T1000 (cell line): ENCODE measurements around the gene ZNF101.
A peak's percentile ranks its signal among the peaks of the same experiment; 100 is the strongest.

Experiments
- DNase-seq: peaks from one replicate; lab custom pipeline; 2025; ENCODE audit warnings: mixed read lengths; lab: John Stamatoyannopoulos, UW

Gene ZNF101

GRCh38 chr19:19642506-19643157, 26.0 kb upstream of the ZNF101 start:
- no peak for DNase-seq

DNA sequence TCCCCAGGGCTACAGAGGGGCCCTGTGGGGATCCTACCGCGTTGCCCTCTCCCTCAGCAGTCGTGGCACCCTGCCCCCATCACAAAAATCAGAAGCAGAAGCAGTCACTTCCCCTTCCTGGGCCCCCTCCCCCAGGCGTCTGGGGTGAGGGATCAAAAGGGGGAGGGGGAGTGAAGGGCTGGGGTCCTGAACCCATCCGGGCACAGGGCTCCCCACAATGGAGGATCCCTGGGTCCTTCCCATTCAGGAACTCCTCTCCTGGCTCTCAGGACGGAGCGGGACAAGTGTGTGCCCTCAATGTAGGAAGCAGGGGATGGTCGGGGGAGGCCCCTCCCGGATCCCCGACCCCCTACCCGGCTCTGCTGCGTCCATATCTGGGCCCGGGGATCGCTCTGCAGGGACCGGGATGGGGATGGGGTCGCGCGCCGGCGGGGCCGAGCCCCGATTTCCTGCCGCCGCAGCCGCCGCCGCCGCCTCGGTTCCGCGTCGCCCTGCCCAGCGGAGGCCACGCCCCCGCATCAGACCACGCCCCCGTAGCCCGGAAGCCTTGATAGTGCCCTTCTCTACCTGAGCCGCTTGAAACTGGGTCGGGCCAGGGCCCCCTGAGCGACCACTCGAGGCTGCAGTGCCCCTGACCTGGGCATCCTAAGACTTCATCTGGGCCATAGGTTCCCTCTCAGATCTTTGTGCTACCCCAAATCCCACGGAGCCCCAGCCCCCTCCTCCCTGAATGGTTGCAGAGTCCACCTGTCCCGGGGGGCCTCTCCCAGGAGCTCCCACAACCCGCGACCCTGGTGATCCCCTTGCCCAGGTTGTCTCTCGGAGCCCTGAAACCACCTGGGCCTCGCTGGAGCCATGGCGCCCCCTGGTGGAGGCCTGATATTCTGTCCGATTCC, 25.2 kb upstream of the ZNF101 start, which contains the start of gene GMIP:
TSS of gene GMIP (minus strand) at position 500 of the 896 bp plus-strand sequence. CDS start at position 372, 128 bp downstream.
- peak; percentile 26 for DNase-seq

GRCh38 chr19:19644054-19644388, 24.6 kb upstream of the ZNF101 start:
- DNase-seq = no peak

DNA sequence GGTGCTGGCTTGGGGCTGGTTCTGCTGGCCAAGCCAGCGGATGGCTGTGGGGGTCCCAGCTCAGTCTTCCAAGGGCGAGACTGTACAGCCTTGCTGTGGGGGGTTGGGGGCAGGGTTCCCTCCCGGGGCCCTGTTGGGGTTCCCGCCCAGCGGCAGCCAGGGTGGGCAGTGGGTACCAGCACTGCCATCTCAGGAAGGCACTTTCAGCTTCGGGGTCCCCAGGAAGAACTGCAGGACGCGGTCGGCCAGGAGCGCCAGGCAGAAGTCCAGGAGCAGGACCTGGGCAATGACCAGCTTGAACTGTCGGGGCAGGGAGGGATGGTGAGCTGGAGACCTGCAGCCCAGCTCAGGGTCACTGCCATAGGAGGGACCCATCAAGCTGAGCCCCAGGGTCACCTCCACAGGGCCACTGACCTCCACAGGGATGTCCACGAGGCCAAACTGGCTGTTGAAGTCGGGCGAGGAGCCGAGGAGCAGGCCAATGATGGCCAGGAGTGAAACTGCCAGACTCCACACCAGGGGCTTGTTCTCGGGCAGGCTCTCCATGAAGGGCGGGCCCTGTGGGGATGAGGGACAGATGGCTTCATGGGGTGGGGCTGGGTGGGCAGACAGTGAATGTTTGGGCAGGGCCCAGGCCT, 23.3 kb upstream of the ZNF101 start:
- DNase-seq = no peak

DNA sequence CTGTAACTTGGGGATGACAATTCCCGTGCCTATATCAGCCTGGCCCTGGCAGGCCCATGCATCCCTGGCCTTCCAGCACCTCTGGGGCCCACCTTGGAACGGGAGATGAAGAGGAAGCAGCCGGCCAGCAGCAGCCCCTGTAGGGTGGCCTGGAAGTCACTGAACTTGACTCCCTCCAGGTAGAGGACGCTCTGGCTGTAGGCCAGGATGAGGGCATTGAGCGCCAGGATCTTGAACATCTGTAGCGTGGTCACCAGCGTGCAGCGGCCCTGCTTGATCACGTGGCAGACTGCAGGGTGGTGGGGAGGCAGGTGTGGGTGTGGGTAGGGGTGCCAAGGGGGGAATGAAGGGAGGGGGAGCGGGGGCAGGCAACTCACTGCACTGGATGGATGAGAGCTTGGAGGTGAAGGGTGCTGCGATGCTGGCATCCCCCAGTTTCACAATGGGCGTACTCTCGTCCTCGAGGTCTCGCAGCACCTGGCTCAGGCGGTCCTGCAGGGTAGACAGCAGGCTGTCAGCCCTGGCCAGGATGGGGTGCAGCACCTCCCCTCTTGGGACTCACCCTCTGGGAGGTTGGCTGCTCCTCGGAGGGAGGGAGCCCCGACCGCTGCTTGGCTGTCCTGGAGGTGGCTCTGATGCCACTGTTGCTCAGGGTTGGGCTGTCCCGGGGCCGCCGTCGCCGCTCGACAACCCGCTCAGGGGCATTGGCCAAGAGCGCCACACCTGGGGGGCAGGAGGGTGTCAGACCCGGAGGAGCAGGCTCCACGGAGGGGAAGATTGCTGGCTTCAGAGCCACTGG, 21.4 kb upstream of the ZNF101 start:
- DNase-seq = no peak

GRCh38 chr19:19649155-19649554, 19.5 kb upstream of the ZNF101 start:
- no peak for DNase-seq

GRCh38 chr19:19649580-19649995, 19.1 kb upstream of the ZNF101 start:
- no peak for DNase-seq

- DNase-seq = no peak
Observed at GRCh38 chr19:19650331-19650730, 18.3 kb upstream of the ZNF101 start.

GRCh38 chr19:19651076-19651475, 17.6 kb upstream of the ZNF101 start:
- DNase-seq = no peak

DNA sequence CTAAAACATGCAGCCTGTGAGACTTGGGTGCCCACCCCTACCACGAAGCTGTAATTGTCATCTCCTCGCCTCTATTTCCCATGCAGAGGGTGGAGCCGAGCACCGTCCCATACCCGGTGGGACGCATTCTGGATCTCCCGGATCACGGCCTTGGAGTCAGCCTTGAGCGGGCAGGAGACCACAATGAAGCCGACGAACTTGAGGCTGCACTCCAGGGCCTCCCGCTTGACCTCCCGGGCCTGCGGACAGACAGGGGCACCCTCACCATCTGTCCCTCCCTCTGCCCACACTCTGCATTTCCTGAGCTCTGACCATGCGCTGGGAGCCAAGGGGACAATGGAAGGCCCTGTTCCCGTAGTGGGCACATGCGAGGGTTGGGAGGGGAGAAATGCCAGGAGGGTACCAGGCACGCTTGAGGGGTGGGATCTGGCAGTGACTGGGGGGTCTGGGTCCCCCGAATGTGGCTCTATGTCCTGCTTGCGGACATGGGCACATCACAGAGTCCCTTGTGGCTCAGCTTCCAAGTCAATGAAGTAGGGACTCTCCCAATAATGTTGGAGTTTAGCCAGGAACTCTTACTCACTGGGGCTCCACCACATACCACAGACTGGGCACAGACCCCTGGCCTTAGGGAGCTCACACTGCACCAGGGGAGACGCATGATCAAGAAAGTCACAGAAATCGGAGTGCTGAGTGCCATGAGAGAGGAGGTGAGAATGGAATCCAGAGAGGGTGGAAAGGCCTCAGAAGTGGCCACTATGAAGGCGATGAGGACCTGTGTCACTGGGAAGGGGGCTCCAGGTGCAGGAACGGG, 15.9 kb upstream of the ZNF101 start:
- DNase-seq = no peak

DNA sequence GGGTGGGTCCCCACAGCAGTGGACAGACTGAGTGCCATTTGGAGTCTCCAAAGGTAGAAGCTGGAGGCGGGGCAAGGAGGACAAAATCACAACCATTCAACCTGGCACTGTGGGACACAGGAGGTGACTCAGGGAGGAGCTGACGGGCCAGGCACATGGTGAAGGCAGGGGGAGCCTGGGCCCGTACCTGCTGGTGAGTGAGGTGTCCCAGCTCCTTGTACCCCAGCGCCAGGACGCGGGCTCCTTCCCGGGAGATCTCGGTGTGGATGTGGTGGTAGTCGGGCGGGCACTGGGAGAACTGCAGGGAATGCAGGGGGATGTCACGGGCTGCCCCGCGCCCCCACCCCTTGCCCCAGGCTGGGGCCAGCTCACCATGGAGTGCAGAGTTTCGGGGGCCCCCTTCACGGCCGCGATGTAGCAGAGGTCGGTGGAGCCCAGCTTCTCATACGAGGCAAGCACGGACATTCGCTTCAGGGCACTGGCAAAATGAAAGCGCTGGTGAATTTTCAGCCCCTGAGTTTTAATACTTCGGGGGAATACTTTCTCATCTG, 15.0 kb upstream of the ZNF101 start:
- DNase-seq = no peak

- no peak for DNase-seq
Observed at GRCh38 chr19:19654441-19654840, 14.2 kb upstream of the ZNF101 start.

DNA sequence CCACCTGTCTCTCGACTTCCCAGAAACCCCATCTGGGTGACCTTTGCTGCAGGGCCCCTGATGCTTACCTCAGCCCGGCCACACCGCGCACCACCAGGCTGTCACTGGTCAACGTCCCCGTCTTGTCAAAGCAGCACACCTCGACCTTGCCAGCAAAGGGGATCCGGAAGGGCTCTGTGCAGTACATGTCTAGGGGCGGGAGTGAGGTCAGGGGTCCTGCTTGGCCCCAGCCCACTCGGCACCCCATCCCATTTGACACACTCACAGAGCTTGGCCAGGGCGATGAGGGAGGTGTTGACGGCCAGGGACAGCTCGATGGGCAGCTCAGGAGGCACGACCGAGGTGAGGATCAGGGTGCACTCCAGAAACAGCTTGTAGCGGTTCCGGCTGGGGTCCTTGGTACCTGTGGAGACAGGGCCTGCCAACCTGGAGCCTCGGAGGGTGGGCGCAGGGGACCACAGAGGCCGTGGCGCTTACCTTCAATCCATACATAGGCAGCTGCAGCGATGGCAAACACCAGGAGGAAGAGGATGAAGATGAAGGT, 13.5 kb upstream of the ZNF101 start:
- no peak for DNase-seq

DNA sequence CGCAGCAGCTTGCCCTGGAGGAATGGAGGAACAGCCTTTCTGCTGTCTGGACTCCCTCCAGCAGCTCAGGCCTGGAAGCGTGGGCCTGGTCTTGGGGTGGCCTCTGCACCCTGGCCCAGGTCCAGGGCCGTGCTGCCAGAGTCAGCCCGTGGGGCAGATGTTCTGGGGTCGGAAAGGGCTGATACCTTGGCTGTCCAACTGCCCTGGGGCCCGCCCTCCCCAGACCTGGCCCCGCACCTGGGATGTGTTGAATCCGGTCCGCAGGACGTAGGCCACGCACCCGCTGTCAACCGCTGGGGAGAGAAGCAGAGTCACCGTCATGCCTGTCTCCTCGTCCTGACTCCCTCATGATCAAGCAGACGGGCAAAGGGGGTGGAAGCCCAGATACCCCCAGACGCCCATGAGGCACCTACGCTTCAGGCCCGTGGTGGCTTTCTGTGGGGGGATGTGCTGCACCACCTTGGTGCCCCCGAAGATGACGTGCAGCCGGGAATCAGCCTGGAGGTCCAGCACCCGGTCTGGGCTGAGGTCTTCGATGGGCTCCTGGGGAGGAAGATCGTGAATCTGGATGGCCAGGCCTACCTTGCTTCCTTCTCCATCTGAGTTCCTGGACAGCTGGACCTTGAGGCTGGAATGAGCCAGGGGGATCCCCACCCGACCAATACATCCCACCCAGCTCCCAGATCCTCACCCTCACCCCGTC, 12.8 kb upstream of the ZNF101 start:
- no peak for DNase-seq

GRCh38 chr19:19656451-19657396, 11.9 kb upstream of the ZNF101 start:
- no peak for DNase-seq

GRCh38 chr19:19657397-19657783, 11.2 kb upstream of the ZNF101 start:
- DNase-seq = no peak

GRCh38 chr19:19659646-19660245, 8.9 kb upstream of the ZNF101 start:
- no peak for DNase-seq

DNA sequence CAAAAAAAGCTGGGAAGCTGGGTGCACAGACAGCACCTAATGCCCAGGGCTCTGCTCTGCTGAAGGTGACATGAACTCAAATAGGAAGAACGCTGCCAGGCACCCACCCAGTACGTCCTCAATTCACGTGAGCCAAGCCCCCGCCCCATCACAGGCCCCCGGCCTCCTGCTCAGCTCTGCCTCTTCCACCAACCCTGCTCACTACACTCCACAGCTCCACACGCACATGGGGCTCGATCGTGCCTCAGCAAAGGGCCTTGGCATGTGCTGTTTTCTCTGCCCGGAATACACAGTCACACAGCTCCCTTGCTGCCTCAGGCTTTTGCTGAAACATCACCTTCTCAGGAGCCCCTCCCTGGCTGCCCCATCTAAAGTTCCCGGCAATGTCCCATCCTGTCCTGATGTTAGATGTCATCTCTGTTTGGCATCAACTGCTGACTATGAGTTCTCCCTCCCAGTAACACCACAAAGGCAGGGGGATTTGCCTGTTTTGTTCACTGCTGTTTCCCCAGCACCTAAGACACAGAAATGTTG, 7.4 kb upstream of the ZNF101 start:
- no peak for DNase-seq
